OCI-LY1 (cell line): ENCODE data around the gene EVA1A.

Experiments used
- EZH2 ChIP-seq: fragments of 200-600 bp; sonication (generic), shearing (Covaris generic); IDR thresholded peaks from 2 replicates; pipeline ENCODE4 v1.8.0; 2017; ENCODE audit warnings: borderline replicate concordance, mixed run types, mild to moderate bottlenecking, antibody characterized with exemption, low read length, moderate library complexity, mixed read lengths
- TF ChIP-seq, protein P1 (sequence below): fragments of 200-600 bp; sonication (generic), shearing (Covaris generic); IDR thresholded peaks from 2 replicates; pipeline ENCODE4 v1.5.1; 2017; ENCODE audit warnings: mild to moderate bottlenecking, antibody characterized with exemption, low read length, moderate library complexity, mixed read lengths

DNA sequence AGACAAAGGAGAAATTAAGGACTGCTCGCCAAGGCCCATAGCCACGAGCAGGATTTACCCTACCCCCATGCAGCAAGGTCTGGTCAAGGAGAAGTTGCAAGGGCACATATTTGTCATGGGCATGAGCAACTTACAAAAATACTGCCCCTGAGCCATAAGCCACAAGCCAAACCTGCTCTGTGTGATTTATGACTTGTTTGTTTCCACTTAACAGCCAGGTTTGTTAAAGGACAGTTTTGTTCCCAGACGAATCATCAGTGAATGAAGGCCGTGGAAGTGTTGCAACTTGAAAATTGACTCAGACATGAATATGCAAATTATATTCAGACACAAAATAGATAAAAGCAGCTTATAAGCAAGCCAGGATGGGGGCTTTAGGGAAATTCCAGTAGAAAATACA, 31.3 kb upstream of the EVA1A start:
- TF ChIP-seq, protein P1, sequence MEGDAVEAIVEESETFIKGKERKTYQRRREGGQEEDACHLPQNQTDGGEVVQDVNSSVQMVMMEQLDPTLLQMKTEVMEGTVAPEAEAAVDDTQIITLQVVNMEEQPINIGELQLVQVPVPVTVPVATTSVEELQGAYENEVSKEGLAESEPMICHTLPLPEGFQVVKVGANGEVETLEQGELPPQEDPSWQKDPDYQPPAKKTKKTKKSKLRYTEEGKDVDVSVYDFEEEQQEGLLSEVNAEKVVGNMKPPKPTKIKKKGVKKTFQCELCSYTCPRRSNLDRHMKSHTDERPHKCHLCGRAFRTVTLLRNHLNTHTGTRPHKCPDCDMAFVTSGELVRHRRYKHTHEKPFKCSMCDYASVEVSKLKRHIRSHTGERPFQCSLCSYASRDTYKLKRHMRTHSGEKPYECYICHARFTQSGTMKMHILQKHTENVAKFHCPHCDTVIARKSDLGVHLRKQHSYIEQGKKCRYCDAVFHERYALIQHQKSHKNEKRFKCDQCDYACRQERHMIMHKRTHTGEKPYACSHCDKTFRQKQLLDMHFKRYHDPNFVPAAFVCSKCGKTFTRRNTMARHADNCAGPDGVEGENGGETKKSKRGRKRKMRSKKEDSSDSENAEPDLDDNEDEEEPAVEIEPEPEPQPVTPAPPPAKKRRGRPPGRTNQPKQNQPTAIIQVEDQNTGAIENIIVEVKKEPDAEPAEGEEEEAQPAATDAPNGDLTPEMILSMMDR = no peak
- TF ChIP-seq EZH2 = no peak
